AG04449 (cell line): ENCODE measurements around the gene MAML1.

Experiments
- CTCF ChIA-PET: fragments of 350-600 bp; formaldehyde crosslinking; extraction: SDS; loops from one replicate; lab custom pipeline; 2021; ENCODE audit warnings: antibody characterized with exemption; lab: Yijun Ruan, JAX
- POLR2A ChIA-PET: fragments of 400-600, 350-600 bp; formaldehyde crosslinking; extraction: SDS; loops from one replicate; lab custom pipeline; 2020; ENCODE audit warnings: antibody characterized with exemption, inconsistent platforms; lab: Yijun Ruan, JAX
- DNase-seq: peaks from one replicate; pipeline ENCODE4 v3.0.0-alpha.2; 2010; ENCODE audit warnings: low read depth, low spot score
- H3K4me3 ChIP-seq: 2 replicates; pipeline ENCODE4 v1.5.1; 2011; ENCODE audit warnings: low read depth, mild to moderate bottlenecking, control low read depth, low read length
- CTCF ChIP-seq: IDR thresholded peaks from one replicate; pipeline ENCODE4 v1.5.1; 2011; ENCODE audit warnings: mild to moderate bottlenecking, moderate library complexity, low read length, control low read depth, inconsistent platforms; ENCODE audit not compliant: insufficient read depth; ENCODE audit errors: missing control alignments

Gene MAML1

GRCh38 chr5:179822444-179822990 lies 89.9 kb downstream of the MAML1 start:
- peak overlapping the region; percentile 86 for H3K4me3 ChIP-seq
- POLR2A ChIA-PET, result interaction anchor here (0.6 to 1.8 kb wide), 5 partner anchors 10 to 27 kb away, joined by 3 to 6 read pairs (median 3); no protein-coding TSS in a partner anchor

GRCh38 chr5:179823937-179824744 lies 91.5 kb downstream of the MAML1 start:
- H3K4me3 ChIP-seq, result no peak overlapping the region
- POLR2A ChIA-PET, result interaction anchor here (1.1 kb wide), 1 partner anchor 28 kb away, joined by 3 read pairs; no protein-coding TSS in a partner anchor
- CTCF ChIA-PET, result interaction anchor here (0.7 kb wide), 1 partner anchor 44 kb away, joined by 3 read pairs; no protein-coding TSS in a partner anchor
- TF ChIP-seq CTCF, result no peak
- no peak for DNase-seq

More at GRCh38 chr5:179822444-179822990, 89.9 kb downstream of the MAML1 start:
- no peak for DNase-seq
- no peak for TF ChIP-seq CTCF
- CTCF ChIA-PET, result interaction anchor here (0.6 to 1.8 kb wide), 3 partner anchors 15 to 26 kb away, joined by 3 to 6 read pairs (median 5); no protein-coding TSS in a partner anchor

GRCh38 chr5:179824745-179825112 lies 92.1 kb downstream of the MAML1 start:
- H3K4me3 ChIP-seq, result no peak overlapping the region
- TF ChIP-seq CTCF, result no peak
- ChIA-PET CTCF (interaction anchor here (0.7 to 1.6 kb wide), 2 partner anchors 13 to 43 kb away, joined by 3 to 5 read pairs; no protein-coding TSS in a partner anchor), POLR2A (no interaction called here)
- no peak for DNase-seq

- no peak for TF ChIP-seq CTCF
- H3K4me3 ChIP-seq, result no peak overlapping the region
- no peak for DNase-seq
- POLR2A ChIA-PET, result interaction anchor here (0.9 to 1.1 kb wide), 2 partner anchors 12 to 202 kb away, joined by 3 read pairs; no protein-coding TSS in a partner anchor
- CTCF ChIA-PET, result interaction anchor here (1.5 to 1.6 kb wide), 2 partner anchors 12 kb away, joined by 4 to 5 read pairs; no protein-coding TSS in a partner anchor
Measured at GRCh38 chr5:179825655-179826182, 93.1 kb downstream of the MAML1 start.
